Measurements from ENCODE around the gene ACAD8. TPM values are rescaled to one million over a fixed set of nuclear protein-coding genes. Genes with fewer than 3 reads are reported as not detected.
A peak's percentile ranks its signal among the peaks of the same experiment; 100 is the strongest.

The ACAD8 gene
- polyA plus RNA-seq, 1 of the 3 experiments (the other 2 are of a cell fraction) = 29.8 TPM

GRCh38 chr11:134231958-134232659 is 21.3 kb upstream of the ACAD8 start:
- H3F3A ChIP-seq (replicated peaks; ENCODE audit: insufficient read depth) = peaks cover 11% of the 10 kb centered on the region
- no peak overlapping the region for H3K4me2 ChIP-seq
- H3K9me3 ChIP-seq = no peaks in the 10 kb centered on the region
- peaks cover 14 to 25% of the 10 kb centered on the region in 2 experiments for H3K36me3 ChIP-seq (replicated peaks in 1 of 2; ENCODE audit: control insufficient read depth in 1 of 2, insufficient read depth in 2 of 2, low read length in 1 of 2)
- H2AFZ ChIP-seq (ENCODE audit: low read depth) = no peak overlapping the region
- H3K27ac ChIP-seq (ENCODE audit: low read depth in 2 of 2, low read length in 1 of 2) = peak overlapping the region; percentile 15 to 96; a peak in 3 of 4 replicates
- CTCF ChIA-PET = interaction anchor here (1.1 to 1.6 kb wide), 3 partner anchors 9 to 30 kb away, joined by 3 to 5 read pairs (median 3); no protein-coding TSS in a partner anchor
- peaks cover 13% of the 10 kb centered on the region for H4K20me1 ChIP-seq (ENCODE audit: insufficient read depth)
- H3K4me1 ChIP-seq (ENCODE audit: control insufficient read depth in 1 of 2, insufficient read depth in 2 of 2, low read depth in 1 of 2, low read length in 1 of 2) = peaks cover 6 to 61% of the 10 kb centered on the region in 2 experiments; a peak in 3 of 4 replicates
- no peaks in the 10 kb centered on the region for H3K27me3 ChIP-seq (ENCODE audit: insufficient read depth)
- H3K79me2 ChIP-seq (ENCODE audit: insufficient read depth) = peaks cover 74% of the 10 kb centered on the region
- no peaks in the 10 kb centered on the region for H3K9me2 ChIP-seq
- DNase-seq = peak; percentile 68
- WGBS (ENCODE audit: low lambda C conversion rate) = 68% methylated on average over 10 of the region's 10 CpGs
- TF ChIP-seq FOXJ3 (CRISPR knock-in tag; IDR thresholded peaks at IDR 0.05) = no peak
- TF ChIP-seq IRF3 (IDR thresholded peaks at IDR 0.05; ENCODE audit: low read depth, low read length) = no peak
- no peak for TF ChIP-seq MXI1 (IDR thresholded peaks at IDR 0.05; ENCODE audit: low read depth, low read length)
- TF ChIP-seq GABPA (IDR thresholded peaks at IDR 0.05; ENCODE audit: low read depth) = no peak
- TF ChIP-seq EZH2phosphoT487 (IDR thresholded peaks at IDR 0.05; ENCODE audit: borderline replicate concordance, low read depth) = no peak
- TF ChIP-seq, protein P1, sequence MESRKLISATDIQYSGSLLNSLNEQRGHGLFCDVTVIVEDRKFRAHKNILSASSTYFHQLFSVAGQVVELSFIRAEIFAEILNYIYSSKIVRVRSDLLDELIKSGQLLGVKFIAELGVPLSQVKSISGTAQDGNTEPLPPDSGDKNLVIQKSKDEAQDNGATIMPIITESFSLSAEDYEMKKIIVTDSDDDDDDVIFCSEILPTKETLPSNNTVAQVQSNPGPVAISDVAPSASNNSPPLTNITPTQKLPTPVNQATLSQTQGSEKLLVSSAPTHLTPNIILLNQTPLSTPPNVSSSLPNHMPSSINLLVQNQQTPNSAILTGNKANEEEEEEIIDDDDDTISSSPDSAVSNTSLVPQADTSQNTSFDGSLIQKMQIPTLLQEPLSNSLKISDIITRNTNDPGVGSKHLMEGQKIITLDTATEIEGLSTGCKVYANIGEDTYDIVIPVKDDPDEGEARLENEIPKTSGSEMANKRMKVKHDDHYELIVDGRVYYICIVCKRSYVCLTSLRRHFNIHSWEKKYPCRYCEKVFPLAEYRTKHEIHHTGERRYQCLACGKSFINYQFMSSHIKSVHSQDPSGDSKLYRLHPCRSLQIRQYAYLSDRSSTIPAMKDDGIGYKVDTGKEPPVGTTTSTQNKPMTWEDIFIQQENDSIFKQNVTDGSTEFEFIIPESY (IDR thresholded peaks at IDR 0.05; ENCODE audit: borderline replicate concordance, low read depth) = no peak
- TF ChIP-seq CTCF (IDR thresholded peaks at IDR 0.05) = no peak
- TF ChIP-seq YY1 (IDR thresholded peaks at IDR 0.05; ENCODE audit: low read depth) = no peak
- TF ChIP-seq GATA2 (CRISPR knock-in tag; IDR thresholded peaks at IDR 0.05) = 0 out of 2 replicates have a peak, but pooled peaks have one; percentile 38
- TF ChIP-seq RCOR1 (IDR thresholded peaks at IDR 0.05; ENCODE audit: low read length) = peak; percentile 65; the same call in 1 of the 2 replicates
- POLR2A ChIA-PET = no interaction called here
- no peak overlapping the region for H3K9ac ChIP-seq
- no peak overlapping the region for H3K4me3 ChIP-seq (ENCODE audit: low read depth in 2 of 2, low read length in 1 of 2)

Data from SK-N-SH (cell line).